Measurements from ENCODE around the gene NECAB2.
"Not testable (repeated sequence)": the region's sequence is repeated elsewhere in the genome, so short reads cannot be mapped to it uniquely, and the experiment has no call there.

Gene NECAB2

DNA sequence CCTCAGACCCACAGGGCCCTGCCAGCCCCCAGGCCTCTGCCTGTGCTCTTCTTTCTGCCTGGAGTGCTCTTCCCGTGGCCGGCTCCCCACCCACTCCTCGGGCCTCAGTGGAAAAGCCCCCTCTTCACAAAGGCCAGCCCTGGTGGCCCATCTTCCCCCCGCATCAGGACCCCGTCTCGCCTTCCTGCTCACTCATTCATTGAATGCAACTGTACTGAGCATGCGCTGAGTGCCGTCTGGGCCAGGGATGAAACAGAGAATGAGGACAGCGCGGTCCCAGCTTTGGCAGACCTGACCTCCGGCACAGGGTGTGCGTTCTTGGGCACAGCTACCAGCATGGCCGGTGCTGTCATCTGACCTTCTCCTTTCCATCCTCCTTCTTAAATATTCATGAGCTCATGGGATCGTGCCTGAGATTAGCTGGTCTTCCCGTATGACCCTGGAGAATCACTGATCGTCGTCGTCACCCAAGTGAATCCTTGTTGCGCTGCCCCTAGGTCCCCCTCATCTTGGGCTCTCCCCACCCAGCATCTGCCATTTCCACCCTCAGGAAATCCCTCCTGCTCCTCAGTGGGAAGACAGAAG lies 31.4 kb upstream of the NECAB2 start:
- no peak for DNase-seq

DNA sequence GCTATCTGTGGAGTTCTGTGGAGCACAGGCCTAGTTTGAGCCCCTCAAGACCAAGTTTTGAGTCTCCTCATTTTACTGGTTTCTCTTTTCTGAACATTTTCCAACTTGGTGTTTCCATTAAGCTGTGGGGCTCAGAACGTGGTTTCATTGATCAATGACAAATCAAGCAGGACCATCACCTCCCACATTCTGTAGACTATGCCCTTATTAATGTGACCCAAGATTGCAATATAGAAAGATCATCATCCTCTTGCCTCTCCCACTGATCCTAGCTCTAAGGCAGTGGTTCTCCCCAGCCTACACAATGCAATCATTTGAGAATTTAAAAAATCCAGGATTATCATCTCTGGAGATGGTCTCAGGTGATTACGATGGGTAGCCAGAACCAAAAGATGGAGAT lies 30.8 kb upstream of the NECAB2 start:
- DNase-seq, result no peak

DNA sequence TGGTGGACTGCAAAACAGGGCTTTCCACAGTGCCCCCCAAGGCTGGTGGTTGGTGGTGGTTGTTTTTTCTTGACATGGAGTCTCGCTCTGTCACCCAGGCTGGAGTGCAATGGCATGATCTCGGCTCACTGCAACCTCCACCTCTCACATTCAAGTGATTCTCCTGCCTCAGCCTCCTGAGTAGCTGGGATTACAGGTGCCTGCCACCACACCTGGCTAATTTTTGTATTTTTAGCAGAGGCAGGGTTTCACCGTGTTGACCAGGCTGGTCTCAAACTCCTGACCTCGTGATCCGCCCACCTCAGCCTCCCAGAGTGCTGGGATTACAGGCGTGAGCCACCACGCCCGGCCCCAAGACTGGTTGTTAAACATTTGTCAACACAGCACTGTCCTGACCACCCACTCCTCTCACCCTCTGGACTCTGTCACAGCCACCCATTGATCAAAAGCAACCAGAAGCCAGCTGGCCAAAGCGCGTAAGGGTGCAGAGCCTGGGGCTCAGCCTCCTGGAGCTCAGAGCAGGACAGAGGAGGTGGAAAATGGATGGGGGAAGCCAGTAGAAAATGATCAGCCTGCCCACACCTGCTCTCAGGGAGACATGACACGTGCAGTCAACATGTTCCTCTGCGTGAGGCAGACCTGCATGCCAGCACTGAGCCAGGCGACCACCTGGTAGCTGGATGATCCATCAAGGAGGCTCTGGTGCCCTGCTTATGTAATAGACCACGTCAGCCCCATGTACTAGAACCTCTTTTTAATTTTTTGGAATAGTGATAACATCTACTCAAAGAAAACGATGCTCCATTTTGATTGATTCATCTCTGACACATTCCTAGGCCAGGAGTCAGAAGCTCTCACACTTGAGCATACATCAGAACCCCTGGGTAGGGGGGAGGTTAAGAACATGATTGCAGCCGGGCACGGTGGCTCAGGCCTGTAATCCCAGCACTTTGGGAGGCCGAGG lies 29.8 kb upstream of the NECAB2 start:
- DNase-seq, result no peak

DNA sequence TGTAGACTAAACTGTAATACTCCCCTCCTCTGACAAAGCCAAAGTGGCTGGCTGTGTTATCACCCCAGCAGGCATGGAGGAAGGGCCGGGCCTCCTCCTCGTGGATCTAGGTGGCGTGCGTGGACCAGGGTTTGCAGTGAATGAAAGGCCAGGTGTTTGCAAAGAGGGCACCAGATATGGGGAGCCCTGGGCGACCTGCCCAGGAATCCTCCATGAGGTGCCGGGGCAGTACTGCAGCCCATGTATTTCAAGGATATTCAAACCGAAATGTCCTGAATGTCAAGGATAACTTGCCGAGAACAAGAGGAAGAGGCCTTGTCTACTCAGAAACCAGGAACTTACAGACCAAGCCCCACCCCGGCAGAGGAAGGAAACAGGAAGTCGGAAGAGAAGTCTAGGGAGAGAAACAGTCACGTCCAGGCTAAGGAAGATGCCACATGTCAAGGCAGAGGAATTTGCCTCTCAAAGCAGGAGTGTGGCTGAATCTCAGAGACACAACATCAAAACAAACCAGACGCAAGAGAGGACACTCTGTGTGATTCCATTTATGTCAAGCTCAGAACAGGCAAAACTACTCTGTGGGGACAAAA lies 28.7 kb upstream of the NECAB2 start:
- DNase-seq, result no peak

DNA sequence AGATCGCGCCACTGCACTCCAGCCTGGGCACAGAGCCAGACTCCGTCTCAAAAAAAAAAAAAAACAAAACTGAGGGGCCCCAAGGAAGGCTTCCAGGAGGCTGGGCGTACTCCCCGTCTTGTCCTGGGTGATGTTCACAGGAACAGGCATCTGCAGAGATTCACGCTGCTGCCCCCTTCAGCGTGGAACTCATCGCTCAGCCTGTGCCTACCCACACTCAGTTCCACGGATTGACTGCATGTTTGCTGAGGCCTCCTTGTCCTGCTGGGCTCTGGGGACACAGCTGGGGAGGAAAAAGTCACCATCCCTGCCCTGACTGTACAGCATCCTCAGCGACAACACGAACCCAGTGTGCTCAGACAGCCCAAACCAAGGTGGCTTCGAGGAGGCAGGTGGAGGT lies 27.9 kb upstream of the NECAB2 start:
- DNase-seq, result no peak

DNA sequence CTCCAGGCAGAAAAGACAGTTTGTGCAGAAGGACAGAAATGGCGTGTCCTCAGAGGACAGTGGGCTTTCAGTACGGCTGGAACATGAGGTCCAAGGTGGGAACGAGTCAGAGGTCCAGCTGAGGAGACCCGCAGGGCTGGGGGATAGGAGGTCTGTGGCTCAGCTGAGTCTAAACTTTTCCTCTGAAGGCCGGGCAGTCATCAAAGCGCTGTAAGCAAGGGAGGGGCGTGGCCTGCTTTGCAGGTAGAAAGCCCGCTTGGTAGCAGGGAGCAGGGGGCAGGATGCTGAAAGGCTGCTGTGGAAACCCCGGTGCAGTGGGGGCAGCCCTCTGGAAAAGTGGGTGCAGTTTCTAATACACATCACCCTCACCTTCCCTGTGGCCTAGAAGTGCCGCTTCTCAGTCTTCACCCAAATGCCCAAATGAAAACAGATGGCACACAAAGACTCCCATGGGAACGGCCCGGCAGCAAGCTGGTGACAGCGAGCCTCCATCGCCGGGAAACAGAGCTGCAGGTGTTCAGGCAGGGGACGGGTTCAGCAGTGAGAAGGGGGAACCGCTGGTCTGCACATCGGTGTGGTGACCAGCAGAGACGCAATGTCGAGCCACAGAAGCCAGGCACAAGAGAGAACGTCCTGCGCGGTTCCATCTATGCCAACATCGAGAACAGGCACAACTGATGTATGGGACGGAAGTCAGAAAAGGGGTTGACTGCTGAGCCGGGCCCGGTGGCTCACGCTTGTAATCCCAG lies 27.2 kb upstream of the NECAB2 start:
- DNase-seq, result no peak

DNA sequence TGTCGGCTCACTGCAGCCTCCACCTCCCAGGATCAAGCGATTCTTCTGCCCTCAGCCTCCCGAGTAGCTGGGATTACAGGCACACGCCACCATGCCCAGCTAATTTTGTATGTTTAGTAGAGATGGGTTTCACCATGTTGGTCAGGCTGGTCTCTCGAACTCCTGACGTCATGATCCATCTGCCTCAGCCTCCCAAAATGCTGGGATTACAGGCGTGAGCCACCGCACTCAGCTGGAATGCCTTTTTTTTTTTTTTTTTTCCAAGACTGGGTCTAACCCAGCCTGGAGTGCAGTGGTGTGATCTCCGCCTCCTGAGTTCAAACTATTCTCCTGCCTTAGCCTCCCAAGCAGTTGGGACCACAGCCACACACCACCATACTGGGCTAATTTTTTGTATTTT lies 26.5 kb upstream of the NECAB2 start:
- not testable (repeated sequence) for DNase-seq

DNA sequence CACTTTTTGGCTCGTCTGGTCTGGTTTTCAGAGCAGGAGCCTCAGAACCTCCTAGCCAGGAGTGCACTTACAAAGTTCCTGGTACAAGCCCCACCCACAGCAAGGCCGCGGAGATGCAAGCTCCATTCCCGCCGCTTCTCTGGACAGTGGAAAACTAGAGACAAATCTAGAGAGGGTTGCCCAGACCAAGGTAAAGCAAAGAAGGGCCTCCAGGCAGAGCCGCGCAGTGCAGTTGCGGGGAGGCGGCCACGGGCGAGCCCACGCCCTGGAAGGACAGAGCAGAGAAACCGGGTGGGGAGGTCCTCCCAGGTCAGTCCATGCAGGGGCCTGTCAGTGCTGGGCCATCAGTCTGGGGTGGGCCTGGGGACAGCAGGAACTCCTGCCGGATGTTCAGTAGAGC lies 26.0 kb upstream of the NECAB2 start:
- no peak for DNase-seq

DNA sequence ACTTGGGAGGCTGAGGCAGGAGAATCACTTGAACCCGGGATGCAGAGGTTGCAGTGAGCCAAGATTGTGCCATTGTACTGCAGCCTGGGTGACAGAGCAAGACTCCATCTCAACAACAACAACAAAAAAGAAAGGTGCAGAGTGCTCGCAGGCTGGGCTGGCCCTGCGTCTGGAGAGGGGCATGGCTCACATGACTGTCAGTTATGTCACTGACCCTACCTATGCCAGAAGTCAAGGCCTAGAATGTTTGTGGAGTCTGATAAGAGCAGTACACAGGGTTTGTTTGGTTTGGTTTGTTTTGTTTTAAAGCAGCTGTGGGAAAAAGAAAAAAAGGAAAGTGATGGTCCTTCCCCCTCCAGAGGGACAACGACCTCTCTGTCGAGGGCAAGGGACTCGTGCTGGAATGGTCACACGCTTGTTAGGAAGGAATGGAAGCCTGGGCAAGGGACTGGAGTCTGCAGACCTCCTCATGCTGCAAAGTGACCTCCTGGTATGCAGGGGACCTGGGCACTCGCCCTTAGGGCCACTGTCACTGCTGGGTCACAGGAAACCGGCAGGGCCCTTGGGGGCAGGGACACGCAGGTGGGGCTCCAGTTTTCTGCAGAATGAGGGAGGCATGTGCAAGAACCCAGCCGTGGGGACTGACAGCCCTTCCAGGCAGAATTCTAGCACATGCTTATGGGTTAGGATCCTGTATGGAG lies 25.1 kb upstream of the NECAB2 start:
- no peak for DNase-seq

DNA sequence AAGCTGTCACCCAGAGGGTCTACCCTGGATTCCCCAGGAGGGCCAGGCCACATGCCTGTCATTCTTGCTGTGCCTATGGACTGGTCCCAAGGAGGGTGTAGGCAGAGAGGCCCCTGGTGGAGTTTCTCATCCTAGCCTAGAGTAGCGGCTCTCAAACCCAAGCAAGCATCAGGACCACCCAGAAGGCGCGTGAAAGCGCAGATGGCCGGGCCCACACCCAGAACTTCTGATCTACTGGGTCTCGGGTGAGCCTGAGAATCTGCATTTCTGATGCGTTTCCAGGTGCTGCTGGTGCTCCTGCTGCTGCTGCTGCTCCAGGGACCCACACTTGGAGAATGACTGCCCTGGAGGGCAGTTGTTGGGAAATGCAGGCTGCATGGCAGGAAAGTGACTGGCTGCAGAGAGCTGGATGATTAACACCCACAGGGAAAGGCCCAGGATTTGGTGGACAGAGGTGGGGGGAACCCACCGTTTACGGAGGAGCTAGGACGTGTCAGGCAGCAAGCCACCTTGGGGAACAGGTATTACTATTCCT lies 24.5 kb upstream of the NECAB2 start:
- DNase-seq, result no peak

DNA sequence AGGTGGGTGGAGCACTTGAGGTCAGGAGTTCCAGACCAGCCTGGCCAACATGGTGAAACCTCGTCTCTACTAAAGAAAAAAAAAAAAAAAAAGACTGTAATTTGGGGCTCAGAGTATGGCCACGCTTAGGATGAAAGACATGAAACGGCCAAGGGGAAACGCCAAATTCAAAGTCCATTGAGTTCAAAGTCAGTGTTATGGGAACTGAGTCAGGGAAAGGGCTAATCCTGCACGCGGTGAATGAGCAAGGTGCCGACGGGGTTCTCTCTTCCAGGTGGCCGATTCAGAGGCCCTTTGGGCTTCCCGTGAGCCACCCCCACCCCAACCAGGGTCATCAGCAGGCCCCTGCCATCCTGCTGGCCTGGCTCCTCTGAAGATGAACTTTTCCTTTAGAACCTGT lies 22.5 kb upstream of the NECAB2 start:
- DNase-seq, result no peak

DNA sequence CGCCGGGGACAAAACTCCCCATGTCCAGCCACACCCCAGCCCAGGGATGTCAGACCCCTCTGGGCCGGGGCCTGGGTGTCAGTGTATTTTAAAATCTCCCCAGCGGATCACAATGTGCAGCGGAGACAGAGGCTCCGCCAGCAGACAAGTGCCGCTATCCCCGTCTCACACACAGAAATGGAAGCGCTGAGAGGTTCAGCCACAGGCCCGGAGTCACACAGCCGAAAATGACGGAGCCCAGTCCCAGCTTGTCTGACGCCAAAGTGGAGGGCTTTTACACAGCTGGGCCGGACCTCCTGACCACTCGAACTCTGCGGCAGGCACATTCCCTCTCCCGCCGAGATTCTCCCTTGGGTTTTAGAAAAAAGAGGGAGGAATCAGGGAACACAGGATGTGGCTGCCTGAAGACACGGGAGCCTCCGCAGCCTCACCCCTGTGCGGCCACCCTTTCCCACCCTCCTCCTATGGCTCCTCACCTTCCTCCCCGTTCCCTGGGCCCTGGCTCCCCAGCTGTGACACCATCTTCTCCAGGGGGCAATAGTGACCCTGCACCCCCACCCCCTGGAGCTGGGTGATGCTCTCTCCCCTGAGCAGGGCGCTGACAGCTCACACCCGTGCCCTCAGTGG lies 21.8 kb upstream of the NECAB2 start:
- no peak for DNase-seq

DNA sequence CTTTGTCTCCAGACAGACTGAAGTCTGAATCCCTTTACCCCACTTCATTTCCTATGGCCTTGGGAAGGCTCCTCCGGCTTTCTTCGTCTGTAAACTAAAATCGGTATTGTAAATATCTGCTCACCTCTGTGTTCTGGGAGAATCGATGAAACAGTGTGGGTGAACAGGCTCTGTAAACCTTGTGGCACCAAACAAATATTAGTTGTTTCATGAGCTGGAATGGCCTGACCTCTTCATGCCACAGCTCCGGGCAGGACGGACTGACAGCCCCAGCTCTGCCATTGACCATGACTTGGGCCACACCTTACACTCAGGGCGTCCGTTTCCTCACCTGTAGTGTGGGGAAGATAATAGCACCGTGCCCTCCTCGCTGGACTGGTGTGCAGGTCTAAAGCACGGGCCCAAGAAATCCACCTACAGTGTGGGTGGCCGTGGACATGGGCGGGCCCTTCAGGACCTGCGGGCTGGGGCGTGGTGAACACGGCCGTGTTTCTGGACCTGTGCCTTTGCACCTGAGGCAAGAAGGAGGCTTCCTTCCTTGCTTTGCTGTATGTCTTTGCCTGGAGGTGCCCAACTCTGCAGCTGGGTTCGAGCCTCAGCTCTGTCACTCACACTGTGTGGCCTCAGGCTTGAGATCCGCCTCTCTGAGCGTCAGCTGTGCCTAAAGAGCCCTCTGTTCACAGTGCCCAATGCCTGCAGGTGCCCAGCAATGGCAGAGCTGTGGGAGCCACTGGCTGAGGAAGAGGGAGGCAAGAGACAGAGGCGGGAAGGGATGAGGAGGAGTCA lies 21.1 kb upstream of the NECAB2 start:
- no peak for DNase-seq

DNA sequence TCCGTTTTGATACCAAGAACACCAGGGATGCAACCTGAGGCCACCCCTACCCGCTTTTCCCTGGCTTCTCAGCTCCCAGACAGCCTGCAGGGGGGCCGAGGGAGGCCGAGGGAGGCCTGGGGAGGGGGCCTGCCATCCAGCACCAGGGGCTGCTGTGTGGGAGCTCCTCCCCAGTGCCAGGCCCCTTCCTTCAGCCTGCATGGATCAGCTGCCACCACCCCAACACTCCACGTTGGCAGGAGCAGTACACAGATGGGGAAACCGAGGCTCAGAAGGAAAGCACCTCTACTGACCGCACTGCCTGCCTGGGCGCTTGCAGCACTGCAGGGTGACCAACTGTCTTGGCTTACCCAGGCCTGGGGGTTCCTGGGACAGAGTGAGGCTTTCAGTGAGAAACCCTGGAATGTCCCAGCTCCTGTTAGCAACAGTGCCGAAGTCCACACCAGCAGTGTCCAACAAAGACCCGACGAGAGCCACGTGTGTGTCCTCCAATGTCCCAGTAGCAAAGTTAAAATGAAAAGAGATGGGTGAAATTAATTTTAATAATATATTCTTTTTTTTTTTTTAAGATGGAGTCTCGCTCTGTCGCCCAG lies 20.3 kb upstream of the NECAB2 start:
- no peak for DNase-seq

DNA sequence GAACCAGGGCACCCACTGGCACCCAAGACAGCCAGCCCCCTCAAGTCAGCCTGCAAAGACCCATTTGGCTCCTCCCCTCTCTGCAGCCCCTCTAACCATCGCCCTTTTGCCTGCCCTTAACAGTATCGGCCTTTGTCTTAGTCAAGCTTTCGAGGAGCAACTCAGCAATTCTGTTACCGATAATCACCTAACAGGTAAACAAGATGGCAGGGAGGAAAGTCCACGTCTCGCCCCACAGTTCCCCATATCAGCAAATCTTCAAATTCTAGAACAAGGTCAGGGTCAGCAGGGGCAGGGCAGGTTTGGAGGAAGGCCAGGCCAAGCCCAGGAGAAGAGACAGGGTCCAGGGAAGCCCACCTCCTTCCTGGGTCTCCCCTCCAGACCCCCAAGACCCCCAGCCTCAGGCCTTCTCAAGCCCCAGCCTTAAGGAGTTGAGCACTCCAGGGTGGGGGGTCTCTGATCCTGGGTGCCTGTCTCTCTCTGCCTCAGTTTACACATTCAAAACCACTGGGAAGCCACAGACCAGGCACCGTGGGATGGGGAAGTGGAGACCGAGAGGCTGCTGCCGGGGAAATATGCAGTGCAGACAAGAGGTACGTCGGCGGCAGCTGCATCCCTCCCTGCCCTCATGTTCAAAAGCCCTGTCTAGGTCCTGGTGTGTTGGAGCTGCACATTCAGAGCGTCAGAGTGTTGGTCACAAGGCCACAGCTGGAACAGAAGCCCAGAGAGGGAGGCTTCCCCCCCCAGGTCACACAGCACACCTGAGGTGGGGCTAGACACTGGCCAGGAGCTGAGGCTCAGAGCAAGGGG lies 18.9 kb upstream of the NECAB2 start:
- DNase-seq, result no peak

DNA sequence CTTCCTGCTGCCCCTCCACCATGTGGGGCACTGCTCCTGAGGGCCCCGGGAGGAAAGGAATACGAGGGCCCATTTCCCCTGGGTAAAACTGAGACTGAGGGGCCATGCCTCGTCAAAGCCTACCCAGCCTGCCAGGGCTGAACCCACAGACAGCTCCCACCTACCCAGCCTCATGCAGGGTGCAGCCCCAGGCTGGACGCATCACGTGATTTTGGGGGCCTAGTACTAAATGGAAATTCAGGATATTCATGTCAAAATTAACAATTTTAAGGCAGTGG lies 18.4 kb upstream of the NECAB2 start:
- DNase-seq, result no peak

DNA sequence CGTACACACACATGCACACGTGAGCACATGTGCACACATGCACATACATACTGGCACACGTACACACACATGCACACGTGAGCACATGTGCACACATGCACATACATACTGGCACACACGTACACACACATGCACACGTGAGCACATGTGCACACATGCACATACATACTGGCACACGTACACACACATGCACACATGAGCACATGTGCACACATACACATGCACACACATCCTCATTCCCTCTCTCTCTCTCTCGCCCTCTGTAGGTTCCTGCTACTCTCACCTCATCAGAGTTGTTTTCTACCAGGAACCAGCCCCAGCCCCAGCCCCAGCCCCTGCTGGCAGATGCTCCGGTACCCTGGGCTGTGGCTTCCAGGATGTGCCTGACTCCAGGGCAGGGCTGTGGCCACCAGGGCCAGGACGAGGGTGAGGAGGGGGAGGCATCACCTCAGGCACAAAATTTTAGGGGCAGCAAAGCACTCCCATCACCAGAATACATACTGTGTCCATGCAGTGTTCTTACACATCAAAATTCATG lies 17.1 kb upstream of the NECAB2 start:
- DNase-seq, result not testable (repeated sequence)

DNA sequence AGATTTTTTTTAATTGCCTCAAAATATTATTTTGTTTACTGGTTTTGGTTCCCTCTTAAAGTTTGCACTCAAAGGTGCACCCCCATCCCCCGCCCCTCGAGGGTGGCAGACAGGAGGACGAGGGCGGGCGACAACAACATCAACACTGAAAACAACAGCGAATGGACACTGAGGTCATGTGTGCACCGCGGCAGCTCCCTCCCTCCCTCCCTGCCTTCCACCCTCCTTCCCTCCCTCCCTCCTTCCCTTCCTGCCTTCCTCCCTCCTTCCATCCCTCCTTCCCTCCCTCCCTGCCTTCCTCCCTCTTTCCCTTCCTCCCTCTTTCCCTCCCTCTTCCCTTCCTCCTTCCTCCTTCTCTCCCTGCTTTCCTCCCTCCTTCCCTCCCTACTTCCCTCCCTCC lies 16.5 kb upstream of the NECAB2 start:
- no peak for DNase-seq

DNA sequence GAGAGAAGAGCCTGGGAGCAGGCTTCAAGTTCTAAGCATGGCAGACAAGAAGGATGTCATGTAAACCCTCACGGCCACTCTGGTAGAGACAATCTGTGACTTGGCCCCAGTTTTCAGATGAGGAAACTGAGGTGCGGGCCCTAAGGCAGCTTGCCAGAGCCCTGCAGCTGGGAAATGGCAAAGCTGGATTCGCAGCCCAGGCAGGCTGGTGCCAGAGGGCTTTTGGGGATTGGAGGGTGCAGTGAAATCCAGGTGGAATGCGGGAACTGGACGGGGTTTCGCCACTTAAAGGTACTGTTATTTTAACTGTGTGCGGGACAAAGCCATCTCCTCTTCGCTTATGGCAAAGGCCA lies 15.5 kb upstream of the NECAB2 start:
- DNase-seq, result no peak
